Measurements from ENCODE around the gene KCMF1.

DNA sequence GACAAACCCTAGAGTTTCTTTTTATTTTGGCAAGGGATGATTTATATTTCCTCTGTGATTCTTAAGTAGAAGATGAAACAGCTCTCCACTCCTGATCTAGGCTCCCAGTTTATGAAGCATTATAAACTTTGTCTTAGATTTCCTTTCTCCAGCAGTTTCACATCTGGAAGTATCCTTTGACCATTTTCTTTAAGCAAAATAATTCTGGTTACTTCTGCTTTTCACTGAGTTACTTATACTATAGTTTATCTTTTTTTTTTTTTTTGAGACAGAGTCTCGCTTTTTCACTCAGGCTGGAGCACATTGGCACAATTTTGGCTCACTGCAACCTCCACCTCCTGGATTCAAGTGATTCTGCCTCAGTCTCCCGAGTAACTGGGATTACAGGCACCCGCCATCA is 45.5 kb downstream of the KCMF1 start:
- TF ChIP-seq, protein P1, sequence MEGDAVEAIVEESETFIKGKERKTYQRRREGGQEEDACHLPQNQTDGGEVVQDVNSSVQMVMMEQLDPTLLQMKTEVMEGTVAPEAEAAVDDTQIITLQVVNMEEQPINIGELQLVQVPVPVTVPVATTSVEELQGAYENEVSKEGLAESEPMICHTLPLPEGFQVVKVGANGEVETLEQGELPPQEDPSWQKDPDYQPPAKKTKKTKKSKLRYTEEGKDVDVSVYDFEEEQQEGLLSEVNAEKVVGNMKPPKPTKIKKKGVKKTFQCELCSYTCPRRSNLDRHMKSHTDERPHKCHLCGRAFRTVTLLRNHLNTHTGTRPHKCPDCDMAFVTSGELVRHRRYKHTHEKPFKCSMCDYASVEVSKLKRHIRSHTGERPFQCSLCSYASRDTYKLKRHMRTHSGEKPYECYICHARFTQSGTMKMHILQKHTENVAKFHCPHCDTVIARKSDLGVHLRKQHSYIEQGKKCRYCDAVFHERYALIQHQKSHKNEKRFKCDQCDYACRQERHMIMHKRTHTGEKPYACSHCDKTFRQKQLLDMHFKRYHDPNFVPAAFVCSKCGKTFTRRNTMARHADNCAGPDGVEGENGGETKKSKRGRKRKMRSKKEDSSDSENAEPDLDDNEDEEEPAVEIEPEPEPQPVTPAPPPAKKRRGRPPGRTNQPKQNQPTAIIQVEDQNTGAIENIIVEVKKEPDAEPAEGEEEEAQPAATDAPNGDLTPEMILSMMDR (IDR thresholded peaks at IDR 0.05) = no peak
- no peak for TF ChIP-seq SMC3 (IDR thresholded peaks at IDR 0.05; ENCODE audit: low read depth, low read length)
- TF ChIP-seq, protein P2, sequence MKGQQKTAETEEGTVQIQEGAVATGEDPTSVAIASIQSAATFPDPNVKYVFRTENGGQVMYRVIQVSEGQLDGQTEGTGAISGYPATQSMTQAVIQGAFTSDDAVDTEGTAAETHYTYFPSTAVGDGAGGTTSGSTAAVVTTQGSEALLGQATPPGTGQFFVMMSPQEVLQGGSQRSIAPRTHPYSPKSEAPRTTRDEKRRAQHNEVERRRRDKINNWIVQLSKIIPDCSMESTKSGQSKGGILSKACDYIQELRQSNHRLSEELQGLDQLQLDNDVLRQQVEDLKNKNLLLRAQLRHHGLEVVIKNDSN (IDR thresholded peaks at IDR 0.05; ENCODE audit: borderline replicate concordance, low read depth) = no peak
- TF ChIP-seq, protein P3, sequence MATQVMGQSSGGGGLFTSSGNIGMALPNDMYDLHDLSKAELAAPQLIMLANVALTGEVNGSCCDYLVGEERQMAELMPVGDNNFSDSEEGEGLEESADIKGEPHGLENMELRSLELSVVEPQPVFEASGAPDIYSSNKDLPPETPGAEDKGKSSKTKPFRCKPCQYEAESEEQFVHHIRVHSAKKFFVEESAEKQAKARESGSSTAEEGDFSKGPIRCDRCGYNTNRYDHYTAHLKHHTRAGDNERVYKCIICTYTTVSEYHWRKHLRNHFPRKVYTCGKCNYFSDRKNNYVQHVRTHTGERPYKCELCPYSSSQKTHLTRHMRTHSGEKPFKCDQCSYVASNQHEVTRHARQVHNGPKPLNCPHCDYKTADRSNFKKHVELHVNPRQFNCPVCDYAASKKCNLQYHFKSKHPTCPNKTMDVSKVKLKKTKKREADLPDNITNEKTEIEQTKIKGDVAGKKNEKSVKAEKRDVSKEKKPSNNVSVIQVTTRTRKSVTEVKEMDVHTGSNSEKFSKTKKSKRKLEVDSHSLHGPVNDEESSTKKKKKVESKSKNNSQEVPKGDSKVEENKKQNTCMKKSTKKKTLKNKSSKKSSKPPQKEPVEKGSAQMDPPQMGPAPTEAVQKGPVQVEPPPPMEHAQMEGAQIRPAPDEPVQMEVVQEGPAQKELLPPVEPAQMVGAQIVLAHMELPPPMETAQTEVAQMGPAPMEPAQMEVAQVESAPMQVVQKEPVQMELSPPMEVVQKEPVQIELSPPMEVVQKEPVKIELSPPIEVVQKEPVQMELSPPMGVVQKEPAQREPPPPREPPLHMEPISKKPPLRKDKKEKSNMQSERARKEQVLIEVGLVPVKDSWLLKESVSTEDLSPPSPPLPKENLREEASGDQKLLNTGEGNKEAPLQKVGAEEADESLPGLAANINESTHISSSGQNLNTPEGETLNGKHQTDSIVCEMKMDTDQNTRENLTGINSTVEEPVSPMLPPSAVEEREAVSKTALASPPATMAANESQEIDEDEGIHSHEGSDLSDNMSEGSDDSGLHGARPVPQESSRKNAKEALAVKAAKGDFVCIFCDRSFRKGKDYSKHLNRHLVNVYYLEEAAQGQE (IDR thresholded peaks at IDR 0.05; ENCODE audit: low read depth, low read length) = no peak
- TF ChIP-seq TEAD4 (IDR thresholded peaks at IDR 0.05; ENCODE audit: borderline replicate concordance, insufficient read depth) = no peak
- TF ChIP-seq FOXJ3 (CRISPR knock-in tag; IDR thresholded peaks at IDR 0.05) = no peak
- TF ChIP-seq, protein P4, sequence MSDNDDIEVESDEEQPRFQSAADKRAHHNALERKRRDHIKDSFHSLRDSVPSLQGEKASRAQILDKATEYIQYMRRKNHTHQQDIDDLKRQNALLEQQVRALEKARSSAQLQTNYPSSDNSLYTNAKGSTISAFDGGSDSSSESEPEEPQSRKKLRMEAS (IDR thresholded peaks at IDR 0.05; ENCODE audit: low read depth) = no peak
- no peak for TF ChIP-seq EP300 (IDR thresholded peaks at IDR 0.05; ENCODE audit: borderline replicate concordance in 1 of 2, low read depth in 1 of 2, low read length in 1 of 2)
- TF ChIP-seq TAF1 (IDR thresholded peaks at IDR 0.05; ENCODE audit: borderline replicate concordance, low read depth, low read length) = no peak
